ENCODE data around the gene ZNF587.
"Not testable (repeated sequence)": the region's sequence is repeated elsewhere in the genome, so short reads cannot be mapped to it uniquely, and the experiment has no call there.

Gene ZNF587

GRCh38 chr19:57812226-57812625, 37.4 kb upstream of the ZNF587 start:
- TF ChIP-seq CTCF (IDR thresholded peaks at IDR 0.05; ENCODE audit: low read depth, low read length, missing control alignments) = no peak
- H3K4me3 ChIP-seq (replicated peaks; ENCODE audit: low read depth, low read length) = no peak overlapping the region
- no peak for DNase-seq (ENCODE audit: extremely low read depth, low read depth)

DNA sequence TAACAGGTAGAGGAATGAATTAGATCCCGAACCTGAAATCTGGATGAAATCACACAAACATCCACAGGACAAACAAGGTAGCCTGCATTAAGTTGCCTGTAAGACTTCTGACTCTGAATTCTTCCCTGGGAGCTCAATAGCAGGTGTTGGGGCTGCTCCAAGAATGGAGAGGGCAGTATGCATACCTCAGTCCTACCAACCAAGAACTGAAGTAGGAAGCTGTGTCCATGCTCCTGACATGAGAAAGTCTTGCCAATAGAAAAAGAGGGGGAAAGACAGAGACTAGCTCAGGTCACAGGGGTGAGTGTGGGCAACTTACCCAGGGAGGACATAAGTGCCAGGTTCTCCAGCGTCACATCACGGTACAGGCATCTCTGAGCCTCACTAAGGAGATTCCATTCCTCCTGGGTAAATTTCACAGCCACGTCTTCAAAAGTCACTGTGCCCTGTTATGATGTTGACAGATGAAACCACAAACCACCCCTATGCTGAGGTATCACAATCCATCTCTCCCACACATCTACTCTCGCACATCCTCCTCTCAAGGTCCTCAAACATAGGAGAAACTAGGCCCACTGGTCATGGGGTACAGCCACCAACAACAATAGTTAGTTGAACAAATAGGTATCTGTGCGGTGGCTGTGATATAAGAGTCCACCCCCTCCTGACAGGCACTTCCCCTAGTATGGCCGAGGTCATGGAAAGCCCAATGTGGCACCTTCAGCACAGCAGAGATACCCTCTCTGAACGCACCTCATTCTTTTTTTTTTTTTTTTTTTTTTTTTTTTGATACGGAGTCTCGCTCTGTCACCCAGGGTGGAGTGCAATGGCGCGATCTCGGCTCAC, 36.5 kb upstream of the ZNF587 start:
- DNase-seq (ENCODE audit: extremely low read depth, low read depth) = not testable (repeated sequence)
- H3K4me3 ChIP-seq (replicated peaks; ENCODE audit: low read depth, low read length) = peak overlapping the region; percentile 98

GRCh38 chr19:57813919-57814504, 35.6 kb upstream of the ZNF587 start:
- DNase-seq (ENCODE audit: extremely low read depth, low read depth) = no peak

GRCh38 chr19:57814505-57815246, 35.0 kb upstream of the ZNF587 start, which contains the start of gene ZNF552:
TSS of gene ZNF552 (minus strand) at chr19:57814913. CDS start at chr19:57814743, 170 bp downstream.
- DNase-seq (ENCODE audit: extremely low read depth, low read depth) = peak; percentile 89

More at GRCh38 chr19:57813919-57814504, 35.6 kb upstream of the ZNF587 start:
- H3K4me3 ChIP-seq (replicated peaks; ENCODE audit: low read depth, low read length) = peak overlapping the region; percentile 98
- TF ChIP-seq CTCF (IDR thresholded peaks at IDR 0.05; ENCODE audit: low read depth, low read length, missing control alignments) = no peak

GRCh38 chr19:57815247-57816075, 34.2 kb upstream of the ZNF587 start:
- DNase-seq (ENCODE audit: extremely low read depth, low read depth) = no peak
- no peak for TF ChIP-seq CTCF (IDR thresholded peaks at IDR 0.05; ENCODE audit: low read depth, low read length, missing control alignments)
- H3K4me3 ChIP-seq (replicated peaks; ENCODE audit: low read depth, low read length) = no peak overlapping the region

More at GRCh38 chr19:57814505-57815246, 35.0 kb upstream of the ZNF587 start, which contains the start of gene ZNF552:
- peak within 1 kb of the TSS; percentile 98 for H3K4me3 ChIP-seq (replicated peaks; ENCODE audit: low read depth, low read length)
- no peak for TF ChIP-seq CTCF (IDR thresholded peaks at IDR 0.05; ENCODE audit: low read depth, low read length, missing control alignments)

GRCh38 chr19:57816652-57817051, 33.0 kb upstream of the ZNF587 start:
- DNase-seq (ENCODE audit: extremely low read depth, low read depth) = no peak
- TF ChIP-seq CTCF (IDR thresholded peaks at IDR 0.05; ENCODE audit: low read depth, low read length, missing control alignments) = no peak

More at GRCh38 chr19:57816652-57817051, 33.0 kb upstream of the ZNF587 start:
- no peak overlapping the region for H3K4me3 ChIP-seq (replicated peaks; ENCODE audit: low read depth, low read length)
